Right ventricle myocardium inferior (tissue), 1 donor: ENCODE results near the gene SHBG. TPM values are rescaled to one million over a fixed set of nuclear protein-coding genes. Genes with fewer than 3 reads are reported as not detected.
"Not testable (repeated sequence)": the region's sequence is repeated elsewhere in the genome, so short reads cannot be mapped to it uniquely, and the experiment has no call there.

Experiments used
- ATAC-seq: fragments of 200-7000 bp; cut with Tn5 transposase; one replicate; pipeline ENCODE4 v1.9.1; 2020; ENCODE audit warnings: mild to moderate bottlenecking, moderate library complexity
- DNase-seq: peaks from one replicate; pipeline ENCODE4 v3.0.0; 2021; ENCODE audit errors: missing footprints
- intact Hi-C: fragments of 100-400 bp; cut with DNase I; formaldehyde crosslinking; loops from one replicate; pipeline ENCODE4 v1.11.0; 2022
- total RNA-seq: library from RNA; stranded (reverse); fragmentation: NEBNext Ultra II Directional; extraction: Animal tissue kit (Norgen Biotek cat#: 25700); gene quantifications from one replicate; pipeline ENCODE4 v1.2.1, GENCODE V29; 2021
- donor health status: DM: no; HTN: yes; CAD: no; lungs with severe emphysema.

SHBG gene
- total RNA-seq, 1 donor from 2014 or later = 0.35 TPM

DNA sequence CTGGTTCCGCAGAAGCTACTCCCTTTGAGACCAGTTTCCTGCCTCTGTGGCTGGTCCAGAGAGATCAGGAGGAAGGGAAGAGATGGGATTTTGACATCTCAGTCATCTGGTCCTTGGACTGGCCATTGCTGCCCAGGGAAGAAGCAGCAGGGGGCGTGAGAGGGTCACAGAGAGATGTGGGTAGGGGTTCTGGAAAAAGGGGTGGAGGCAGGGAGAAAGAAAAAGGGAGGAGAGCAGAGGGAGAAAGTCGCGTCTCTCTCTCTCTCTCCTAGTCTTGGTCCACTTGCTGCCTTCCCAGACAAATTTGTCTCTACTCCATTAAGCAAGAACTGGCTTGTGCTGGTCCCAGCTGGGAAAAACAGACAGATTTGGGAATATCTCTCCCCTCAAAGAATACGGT is 4.4 kb downstream of the SHBG start:
- DNase-seq (no peak), ATAC-seq (no peak)
- intact Hi-C loops = no loop called here

DNA sequence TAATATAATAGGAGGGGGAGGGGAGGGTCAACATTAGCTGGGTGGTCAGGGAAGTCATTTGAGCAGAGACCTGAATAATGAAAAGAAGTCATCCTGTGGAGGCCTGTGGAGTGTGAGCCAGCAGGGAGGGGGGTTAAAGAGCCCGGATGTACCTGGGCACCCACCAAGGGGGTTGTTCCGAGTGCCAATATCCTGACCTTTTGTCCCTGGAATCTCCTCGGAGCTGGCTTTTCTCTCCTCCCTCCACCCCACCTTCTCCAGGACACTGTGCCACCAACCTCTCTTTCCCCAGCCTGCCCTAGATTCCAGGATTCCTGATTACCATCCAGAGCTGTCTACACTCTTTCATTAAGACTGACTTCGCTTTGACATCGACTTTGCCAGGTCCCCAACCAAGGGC is 6.2 kb downstream of the SHBG start:
- ATAC-seq (no peak), DNase-seq (peak; percentile 13)
- intact Hi-C loops = no loop called here

DNA sequence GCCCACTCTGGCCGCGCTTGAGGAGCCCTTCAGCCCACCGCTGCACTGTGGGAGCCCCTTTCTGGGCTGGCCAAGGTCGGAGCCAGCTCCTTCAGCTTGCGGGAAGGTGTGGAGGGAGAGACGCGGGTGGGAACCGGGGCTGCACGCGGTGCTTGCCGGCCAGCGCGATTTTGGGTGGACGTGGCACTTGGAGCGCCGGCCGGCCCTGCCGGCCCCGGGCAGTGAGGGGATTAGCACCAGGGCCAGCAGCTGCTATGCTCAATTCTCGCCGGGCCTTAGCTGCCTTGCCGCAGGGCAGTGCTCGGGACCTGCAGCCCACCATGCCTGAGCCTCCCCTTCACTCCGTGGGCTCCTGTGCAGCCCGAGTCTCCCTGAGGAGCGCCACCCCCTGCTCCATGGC is 10.8 kb downstream of the SHBG start:
- intact Hi-C loops = no loop called here
- DNase-seq (no peak), ATAC-seq (no peak)

DNA sequence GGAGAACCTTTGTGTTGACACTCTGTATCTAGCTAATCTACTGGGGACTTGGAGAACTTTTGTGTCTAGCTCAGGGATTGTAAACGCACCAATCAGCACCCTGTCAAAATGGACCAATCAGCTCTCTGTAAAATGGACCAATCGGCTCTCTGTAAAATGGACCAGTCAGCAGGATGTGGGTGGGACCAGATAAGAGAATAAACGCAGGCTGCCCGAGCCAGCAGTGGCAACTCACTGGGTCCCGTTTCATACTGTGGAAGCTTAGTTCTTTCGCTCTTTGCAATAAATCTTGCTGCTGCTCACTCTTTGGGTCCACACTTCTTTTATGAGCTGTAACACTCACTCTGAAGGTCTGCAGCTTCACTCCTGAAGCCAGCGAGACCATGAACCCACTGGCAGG is 11.7 kb downstream of the SHBG start:
- ATAC-seq, intact Hi-C loops, DNase-seq: not testable (repeated sequence)

DNA sequence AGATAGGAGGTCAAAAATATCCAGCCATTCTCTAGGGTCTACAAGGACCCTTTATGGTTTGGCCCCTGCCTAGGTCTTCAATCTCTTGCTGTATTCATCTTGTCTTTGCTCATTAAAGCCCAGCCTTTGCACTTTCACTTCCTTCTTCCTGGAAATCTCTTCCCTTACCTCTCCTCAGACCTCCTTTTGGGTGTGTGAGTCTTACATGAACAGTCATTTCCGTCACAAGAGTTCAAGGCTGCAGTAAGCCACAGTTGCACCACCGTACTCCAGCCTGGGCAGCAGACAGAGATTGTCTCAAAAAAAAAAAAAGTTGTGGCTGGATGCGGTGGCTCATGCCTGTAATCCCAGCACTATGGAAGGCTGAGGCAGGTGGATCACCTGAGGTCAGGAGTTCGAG is 14.8 kb downstream of the SHBG start:
- DNase-seq (no peak), ATAC-seq (no peak)
- intact Hi-C loops = no loop called here

DNA sequence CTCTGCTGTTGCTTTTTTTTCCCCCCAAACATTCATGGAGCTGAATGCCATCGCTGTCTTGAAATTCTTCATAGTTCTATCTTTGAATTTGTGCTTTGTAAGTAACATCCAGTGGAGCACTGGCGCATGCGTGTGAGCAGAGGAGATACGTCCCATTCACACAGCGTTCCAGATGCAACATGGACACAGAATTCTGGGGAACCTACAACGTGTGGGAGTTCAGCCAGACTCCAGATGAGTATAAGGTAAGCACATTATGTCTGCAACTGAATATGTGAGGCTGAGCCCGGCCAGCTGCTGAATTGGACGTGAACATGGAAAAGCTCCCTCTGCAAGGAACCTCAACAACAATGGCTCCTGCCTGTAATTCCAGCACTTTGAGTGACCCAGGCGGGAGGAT is 16.5 kb downstream of the SHBG start:
- no peak for ATAC-seq
- intact Hi-C loops = no loop called here
- DNase-seq = no peak

DNA sequence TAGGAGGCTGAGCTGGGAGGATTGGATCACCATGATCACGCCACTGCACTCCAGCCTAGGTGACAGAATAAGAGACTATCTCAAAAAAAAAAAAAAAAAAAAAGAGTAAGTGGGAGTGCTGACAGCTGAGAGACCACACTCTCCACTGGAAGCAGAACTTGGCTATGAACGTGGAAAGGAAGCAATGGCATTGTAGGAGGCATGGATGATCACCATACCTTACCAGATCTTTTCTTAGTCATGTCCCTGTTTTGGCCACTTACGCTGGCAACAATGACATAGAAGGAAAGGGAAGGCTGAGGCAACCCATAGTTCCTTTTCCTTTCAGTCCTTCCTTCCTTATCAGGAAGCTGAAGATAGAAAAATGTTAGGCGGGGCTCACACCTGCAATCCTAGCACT is 17.1 kb downstream of the SHBG start:
- ATAC-seq (no peak), DNase-seq (no peak)
- intact Hi-C loops = no loop called here

DNA sequence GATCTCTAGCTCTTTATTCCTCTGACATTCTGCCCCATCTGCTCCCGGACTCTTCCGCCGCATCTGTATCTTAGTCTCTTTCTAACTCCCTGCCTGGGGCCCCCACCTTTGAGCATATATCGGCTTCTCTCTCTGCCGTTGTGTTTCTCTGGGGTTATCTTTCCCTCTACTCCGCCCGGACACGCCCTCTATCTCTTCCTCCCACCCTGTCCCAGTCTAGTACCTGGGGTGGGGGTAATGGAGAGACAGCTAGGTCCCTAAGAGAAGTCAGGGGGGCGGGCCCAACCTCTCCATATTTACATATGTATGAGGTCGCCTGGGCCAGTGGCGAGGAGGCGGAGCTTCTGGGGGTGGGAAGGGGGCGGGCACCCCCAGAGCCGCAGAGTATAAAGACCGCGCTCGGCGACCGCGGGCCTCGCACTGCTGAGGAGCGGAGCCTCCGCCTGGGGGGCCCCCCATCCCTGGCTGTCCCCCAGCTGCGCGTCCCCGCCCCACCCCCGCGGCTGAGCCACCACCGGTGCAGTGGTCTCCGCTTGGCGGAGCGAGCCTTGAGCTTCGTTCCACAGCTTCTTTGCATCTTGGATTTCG is 20.7 kb downstream of the SHBG start, which contains the start of gene ATP1B2:
ATP1B2 (plus strand) TSS at position 418 of the 588 bp plus-strand sequence. CDS start 593 bp downstream, outside the sequence.
- peak; percentile 90 for DNase-seq
- peak; percentile 87 for ATAC-seq
- intact Hi-C loops = loop anchor here (5.0 kb wide), 1 partner anchor 37 kb away; the partner anchor contains the start of genes TP53 and WRAP53

DNA sequence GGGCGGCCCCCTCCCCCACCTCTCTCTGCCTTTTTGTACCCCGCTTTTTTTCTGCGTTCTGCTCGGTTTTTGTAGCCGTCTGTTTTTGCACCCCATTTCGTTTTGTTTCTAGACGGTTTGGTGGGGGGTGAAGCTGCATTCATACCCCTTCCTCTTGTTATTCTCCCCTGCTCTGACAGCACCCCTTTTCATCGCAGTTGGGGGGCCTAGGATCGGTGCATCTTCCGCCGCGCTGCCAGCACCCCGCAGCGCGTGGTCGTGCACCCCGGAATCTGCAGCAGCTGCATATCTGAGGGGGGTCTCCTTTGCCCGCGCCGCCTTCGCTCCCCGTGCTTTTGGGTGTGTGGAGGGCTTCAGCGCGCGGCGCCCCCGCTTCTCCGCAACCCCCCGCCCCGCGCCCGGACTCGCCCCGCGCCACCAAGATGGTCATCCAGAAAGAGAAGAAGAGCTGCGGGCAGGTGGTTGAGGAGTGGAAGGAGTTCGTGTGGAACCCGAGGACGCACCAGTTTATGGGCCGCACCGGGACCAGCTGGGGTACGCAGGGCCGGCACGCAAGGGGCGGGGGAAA is 21.2 kb downstream of the SHBG start:
- no peak for DNase-seq
- intact Hi-C loops = loop anchor here (5.0 kb wide), 1 partner anchor 36 kb away; the partner anchor contains the start of genes TP53 and WRAP53
- ATAC-seq = peak; percentile 26

DNA sequence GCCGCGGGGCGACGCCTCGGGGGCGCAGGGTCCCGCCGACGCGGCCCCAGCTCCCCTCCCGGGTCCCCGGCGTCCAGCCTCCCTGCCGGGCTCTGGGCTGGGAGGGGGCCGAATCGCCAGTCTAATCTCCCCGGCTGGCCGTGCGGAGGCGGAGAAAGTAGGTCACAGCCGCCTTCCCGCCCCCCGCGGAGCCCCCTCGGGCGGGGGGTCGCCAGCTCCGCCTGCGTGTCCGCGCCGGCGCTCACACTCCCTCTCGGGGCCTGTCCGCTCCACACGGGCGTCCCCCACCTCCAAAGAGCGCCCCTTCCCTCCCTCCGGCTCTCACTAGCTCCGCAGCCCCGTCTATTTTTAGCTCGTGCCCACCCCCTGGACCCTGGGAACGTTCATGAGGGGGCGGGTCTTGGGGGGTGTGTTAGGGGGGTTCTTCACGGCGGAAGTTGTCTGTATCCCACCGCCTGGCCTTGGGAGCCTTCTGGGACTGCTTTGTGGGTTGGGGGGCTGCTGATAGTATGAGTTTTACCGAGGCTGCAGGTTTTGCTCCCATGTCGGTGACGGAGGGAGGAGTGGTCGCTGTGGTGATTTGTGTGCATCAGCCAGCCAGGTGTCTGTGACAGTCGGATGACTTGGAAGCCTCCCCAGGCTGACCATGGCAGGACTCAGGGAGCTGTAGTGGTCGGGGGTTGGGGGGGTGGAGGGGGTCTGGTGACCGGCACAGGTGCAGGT is 21.9 kb downstream of the SHBG start:
- intact Hi-C loops = loop anchor here (5.0 kb wide), 1 partner anchor 35 kb away; the partner anchor contains the start of genes TP53 and WRAP53
- ATAC-seq (peak; percentile 23), DNase-seq (no peak)

DNA sequence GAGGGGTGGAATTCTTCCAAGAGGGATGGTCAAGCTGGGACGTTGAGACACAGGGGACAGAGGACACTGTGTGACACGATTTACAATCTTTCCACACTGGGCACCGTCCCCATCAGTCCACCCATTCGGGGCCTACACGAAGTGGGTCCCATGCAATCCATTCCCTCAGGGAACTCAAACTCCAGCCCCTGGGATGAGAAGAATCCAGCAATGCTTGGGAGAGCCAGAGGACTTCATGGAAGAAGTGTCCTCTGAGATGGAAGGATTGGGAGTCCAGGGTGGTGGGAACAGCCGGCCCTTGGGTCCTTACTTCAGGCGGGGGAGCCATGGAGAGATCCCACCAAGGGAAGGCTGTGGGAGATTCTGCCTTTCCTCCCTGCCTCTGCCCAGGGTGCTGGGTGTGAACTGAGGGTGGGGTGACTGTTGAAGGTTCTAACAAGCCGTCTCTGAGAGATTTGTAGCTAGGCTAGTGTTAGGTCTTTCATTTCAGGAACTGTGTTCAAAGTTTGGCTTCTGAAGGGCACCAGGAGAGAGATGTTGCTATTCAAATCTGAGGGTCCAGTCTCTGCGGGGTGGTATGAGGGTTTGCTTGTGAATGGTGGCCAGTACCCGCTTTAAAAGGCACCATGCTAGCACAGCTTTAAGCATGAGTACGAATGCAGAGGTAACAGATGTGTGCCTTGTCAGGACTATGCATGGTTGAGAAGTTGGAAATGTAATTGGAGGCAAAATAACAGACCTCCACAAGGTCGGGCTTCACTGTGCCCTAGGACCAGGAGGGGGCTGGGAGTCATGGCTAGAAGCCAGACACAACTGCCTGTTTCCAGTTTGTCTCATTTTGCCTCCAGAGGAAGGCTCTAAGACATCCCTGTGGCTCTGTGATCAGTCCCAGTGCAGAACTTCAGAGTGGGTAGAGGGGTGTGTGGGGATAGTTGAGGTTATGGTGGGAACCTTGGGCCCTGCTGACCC is 22.7 kb downstream of the SHBG start:
- DNase-seq (no peak), ATAC-seq (no peak)
- intact Hi-C loops = loop anchor here (5.0 kb wide), 1 partner anchor 35 kb away; the partner anchor contains the start of genes TP53 and WRAP53

DNA sequence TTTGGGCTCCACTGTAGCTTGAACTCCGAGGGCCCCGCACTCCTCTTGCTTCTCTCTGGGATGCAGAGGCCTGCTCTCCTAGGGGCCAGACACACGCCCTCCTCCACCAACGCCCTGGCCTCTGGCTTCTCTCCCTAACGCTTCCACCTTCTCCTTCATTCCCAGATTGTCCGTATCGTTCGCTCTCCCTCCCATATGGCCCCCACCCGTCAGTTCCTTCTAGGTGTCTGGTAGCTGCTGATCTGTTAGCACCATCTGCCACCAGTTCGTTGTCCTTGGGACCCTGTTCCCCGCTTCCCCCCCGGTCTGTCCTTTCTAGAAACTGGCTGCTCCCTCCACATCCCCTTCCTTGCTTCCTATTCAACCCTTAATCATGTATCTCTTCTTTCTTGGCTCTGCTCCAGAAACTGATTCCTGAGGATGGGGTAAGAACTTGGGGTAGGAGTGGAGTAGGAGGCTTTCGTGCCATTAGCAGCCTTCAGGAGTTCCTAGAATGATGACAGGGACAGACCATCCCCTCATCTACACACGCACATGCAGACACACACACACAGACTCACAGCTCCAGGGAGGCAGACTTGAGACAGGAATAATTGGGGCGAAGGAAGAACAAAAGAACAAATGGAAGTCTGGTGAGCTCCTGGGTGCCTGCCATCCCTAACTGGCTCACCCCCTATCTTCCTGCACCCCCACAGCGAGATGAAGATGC is 25.1 kb downstream of the SHBG start:
- intact Hi-C loops = loop anchor here (5.0 kb wide), 1 partner anchor 32 kb away; the partner anchor contains the start of genes TP53 and WRAP53
- DNase-seq (no peak), ATAC-seq (no peak)

DNA sequence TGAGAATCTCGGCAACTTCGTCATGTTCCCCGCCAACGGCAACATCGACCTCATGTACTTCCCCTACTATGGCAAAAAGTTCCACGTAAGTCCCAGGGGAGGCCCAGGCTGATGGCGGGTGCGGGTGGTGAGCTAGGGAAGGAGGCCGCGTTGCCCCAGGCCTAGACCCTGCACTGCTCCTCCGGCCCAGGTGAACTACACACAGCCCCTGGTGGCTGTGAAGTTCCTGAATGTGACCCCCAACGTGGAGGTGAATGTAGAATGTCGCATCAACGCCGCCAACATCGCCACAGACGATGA is 25.6 kb downstream of the SHBG start:
- DNase-seq = no peak
- intact Hi-C loops = no loop called here
- ATAC-seq = no peak

DNA sequence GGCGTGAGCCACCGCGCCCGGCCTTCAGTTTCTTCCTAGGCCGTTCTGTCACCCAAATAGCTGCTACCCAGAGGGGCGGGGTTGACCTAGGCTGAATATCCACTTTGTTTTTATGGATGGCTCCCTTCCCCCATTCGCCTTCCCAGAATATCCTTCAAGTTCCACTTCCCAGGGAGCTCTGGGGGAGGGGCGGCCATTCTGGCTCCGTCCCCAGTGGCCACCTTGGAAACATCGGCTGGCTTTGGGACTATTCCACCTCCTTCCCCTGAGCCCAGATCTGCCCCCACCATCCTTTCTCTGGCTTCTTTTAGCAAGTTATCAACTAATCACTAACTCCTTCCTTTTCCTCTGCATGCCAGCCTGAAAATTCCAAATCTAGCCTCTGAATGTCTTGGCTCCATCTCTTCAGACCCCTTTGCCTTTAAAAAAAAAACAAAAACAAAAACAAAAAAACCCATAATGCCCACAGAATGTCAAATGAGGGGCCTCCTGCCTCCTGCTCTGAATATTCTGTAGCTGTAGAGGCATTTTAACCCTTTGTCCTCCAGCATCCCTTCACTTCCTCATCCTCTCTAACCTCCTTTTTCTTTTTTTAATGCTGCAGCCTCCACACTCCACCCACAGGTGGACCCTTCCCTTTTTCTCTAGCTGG is 27.1 kb downstream of the SHBG start:
- intact Hi-C loops = no loop called here
- peak; percentile 56 for ATAC-seq
- DNase-seq = no peak

DNA sequence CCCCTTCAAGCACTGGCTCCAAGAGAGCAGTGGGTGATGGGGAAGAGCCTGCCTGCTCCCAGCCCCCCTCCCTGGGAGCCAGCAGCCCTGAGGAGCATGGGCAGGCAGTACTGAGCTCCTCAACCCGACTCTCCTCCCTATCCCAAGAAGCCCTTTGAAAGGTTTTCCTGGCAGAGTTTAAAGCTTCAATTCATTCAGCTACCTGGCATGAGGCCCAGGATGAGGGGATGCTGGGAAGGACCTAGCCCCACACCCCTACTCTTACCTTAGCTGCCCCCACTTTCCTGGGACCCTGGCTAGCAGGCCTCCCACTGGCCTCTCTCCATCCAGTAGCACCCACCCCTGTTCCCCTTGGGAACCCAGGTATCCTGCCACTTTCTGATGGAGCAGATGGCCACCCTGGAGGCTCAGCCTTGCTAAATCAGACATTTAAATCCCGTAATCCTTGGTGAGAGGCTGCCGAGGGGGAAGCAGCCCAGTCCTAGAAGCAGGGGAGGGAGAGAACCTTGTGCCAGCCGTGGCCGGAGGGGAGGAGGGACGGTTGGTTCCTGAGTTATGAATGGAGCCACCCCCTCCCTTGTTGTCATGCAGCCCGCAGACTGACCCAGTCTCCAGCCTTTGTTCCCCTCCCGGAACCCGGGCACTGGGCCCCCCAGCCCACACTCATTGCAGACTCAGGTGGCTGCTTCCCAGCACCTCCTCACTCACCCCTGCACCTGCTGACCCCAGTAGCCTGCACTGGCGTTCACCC is 37.9 kb downstream of the SHBG start:
- ATAC-seq (no peak), DNase-seq (no peak)
- intact Hi-C loops = no loop called here

DNA sequence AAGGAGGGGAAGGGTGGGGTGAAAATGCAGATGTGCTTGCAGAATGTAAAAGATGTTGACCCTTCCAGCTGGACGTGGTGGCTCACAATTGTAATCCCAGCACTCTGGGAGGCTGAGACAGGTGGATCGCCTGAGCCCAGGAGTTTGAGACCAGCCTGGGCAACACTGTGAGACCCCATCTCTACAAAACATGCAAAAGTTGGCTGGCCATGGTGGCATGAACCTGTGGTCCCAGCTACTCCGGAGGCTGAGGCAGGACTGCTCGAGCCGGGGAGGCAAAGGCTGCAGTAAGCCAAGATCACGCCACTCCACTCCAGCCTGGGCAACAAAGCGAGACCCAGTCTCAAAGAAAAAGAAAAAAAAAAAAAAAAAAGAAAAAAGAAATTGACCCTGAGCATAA is 38.5 kb downstream of the SHBG start:
- DNase-seq (no peak), ATAC-seq (no peak)
- intact Hi-C loops = no loop called here

DNA sequence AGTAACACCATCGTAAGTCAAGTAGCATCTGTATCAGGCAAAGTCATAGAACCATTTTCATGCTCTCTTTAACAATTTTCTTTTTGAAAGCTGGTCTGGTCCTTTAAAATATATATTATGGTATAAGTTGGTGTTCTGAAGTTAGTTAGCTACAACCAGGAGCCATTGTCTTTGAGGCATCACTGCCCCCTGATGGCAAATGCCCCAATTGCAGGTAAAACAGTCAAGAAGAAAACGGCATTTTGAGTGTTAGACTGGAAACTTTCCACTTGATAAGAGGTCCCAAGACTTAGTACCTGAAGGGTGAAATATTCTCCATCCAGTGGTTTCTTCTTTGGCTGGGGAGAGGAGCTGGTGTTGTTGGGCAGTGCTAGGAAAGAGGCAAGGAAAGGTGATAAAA is 43.3 kb downstream of the SHBG start:
- intact Hi-C loops = no loop called here
- no peak for DNase-seq
- no peak for ATAC-seq
